HepG2 (cell line): ENCODE results near the gene TRIM10. TPM values are rescaled to one million over a fixed set of nuclear protein-coding genes. Genes with fewer than 3 reads are reported as not detected.

ENCODE experiments used
- CBFB ChIP-seq: sonication (generic); formaldehyde crosslinking; IDR thresholded peaks from 2 replicates; pipeline ENCODE4 v1.4.0; 2020; ENCODE audit warnings: missing genetic modification reagents
- CHD2 ChIP-seq: IDR thresholded peaks from 2 replicates; pipeline ENCODE4 v1.6.1; 2011; ENCODE audit warnings: low read depth, low read length, improper control_type of control experiment
- FIP1L1 ChIP-seq: fragments of 200-400 bp; formaldehyde crosslinking; IDR thresholded peaks from 2 replicates; pipeline ENCODE4 v1.6.1; 2018; ENCODE audit warnings: low read depth, mild to moderate bottlenecking, low read length, moderate library complexity, borderline replicate concordance; ENCODE audit not compliant: insufficient read depth
- FOSL1 ChIP-seq: sonication (generic); formaldehyde crosslinking; IDR thresholded peaks from 2 replicates; pipeline ENCODE4 v1.9.0; 2021; ENCODE audit warnings: missing genetic modification reagents, borderline replicate concordance
- JARID2 ChIP-seq: sonication (generic); formaldehyde crosslinking; IDR thresholded peaks from 2 replicates; pipeline ENCODE4 v1.8.1; 2023; ENCODE audit warnings: missing genetic modification reagents, inconsistent platforms; ENCODE audit not compliant: insufficient replicate concordance
- JUN ChIP-seq: sonication (generic); formaldehyde crosslinking; IDR thresholded peaks from 2 replicates; pipeline ENCODE4 v1.4.0; 2020; ENCODE audit warnings: mild to moderate bottlenecking, missing genetic modification reagents
- KLF16 ChIP-seq, 2 experiments: sonication (generic) in 1 of 2; formaldehyde crosslinking in 1 of 2; IDR thresholded peaks; 2 replicates each; pipeline versions ENCODE4 v1.6.1 to v1.8.0; 2016 to 2023; ENCODE audit warnings: missing genetic modification reagents in 2 of 2, missing compliant biosample characterization in 1 of 2
- SALL2 ChIP-seq: sonication (generic); formaldehyde crosslinking; IDR thresholded peaks from 2 replicates; pipeline ENCODE4 v1.8.1; 2023; ENCODE audit warnings: mild to moderate bottlenecking, missing genetic modification reagents, inconsistent platforms
- SOX13 ChIP-seq, 3 experiments: fragments of 450-650 bp in 1 of 3; sonication (generic) in 1 of 3; formaldehyde crosslinking in 1 of 3; IDR thresholded peaks in 2 of 3; conservative IDR thresholded peaks in 1 of 3; 2 replicates each; pipeline versions ENCODE4 v1.5.0 to v1.6.1; 2016 to 2020; ENCODE audit warnings: antibody characterized with exemption in 1 of 3, mild to moderate bottlenecking in 1 of 3, missing compliant biosample characterization in 1 of 3, missing genetic modification reagents in 1 of 3, moderate library complexity in 1 of 3
- TSC22D2 ChIP-seq: sonication (generic); formaldehyde crosslinking; IDR thresholded peaks from 2 replicates; pipeline ENCODE4 v1.5.1; 2020; ENCODE audit warnings: missing genetic modification reagents, mild to moderate bottlenecking, borderline replicate concordance
- ZBTB7B ChIP-seq: sonication (generic); formaldehyde crosslinking; IDR thresholded peaks from 2 replicates; pipeline ENCODE4 v1.4.0; 2020; ENCODE audit warnings: missing genetic modification reagents
- ZNF143 ChIP-seq: sonication (generic); formaldehyde crosslinking; IDR thresholded peaks from 2 replicates; pipeline ENCODE4 v1.4.0; 2020; ENCODE audit warnings: missing genetic modification reagents
- ZNF205 ChIP-seq: IDR thresholded peaks from 2 replicates; pipeline ENCODE4 v1.6.1; 2018; ENCODE audit warnings: missing biosample characterization, missing genetic modification reagents
- ZNF543 ChIP-seq: sonication (generic); formaldehyde crosslinking; IDR thresholded peaks from 2 replicates; pipeline ENCODE4 v1.4.0; 2020; ENCODE audit warnings: mild to moderate bottlenecking, missing genetic modification reagents
- ZNF766 ChIP-seq: sonication (generic); formaldehyde crosslinking; IDR thresholded peaks from 2 replicates; pipeline ENCODE4 v1.5.0; 2020; ENCODE audit warnings: missing genetic modification reagents, borderline replicate concordance
- polyA plus RNA-seq, 8 experiments: library from polyadenylated mRNA; depleted of rRNA in 3 of 8; stranded (reverse) in 7 of 8; unstranded in 1 of 8; fragments of >200 nt; fragmentation: Illumina TruSeq in 4 of 8; extraction: Trizol in 4 of 8; gene quantifications; 2 replicates each; pipeline versions ENCODE4 v1.2.1 to v1.2.3, GENCODE V29; 2011 to 2016; ENCODE audit warnings: low read depth in 4 of 8, missing spikeins in 1 of 8, mixed read lengths in 1 of 8; ENCODE audit not compliant: insufficient read depth in 1 of 8
- total RNA-seq, 5 experiments: library from RNA; depleted of rRNA; stranded (reverse); fragments of >200 nt; fragmentation: Illumina TruSeq; extraction: Trizol; gene quantifications; 2 replicates each; pipeline ENCODE4 v1.2.3, GENCODE V29; 2016; ENCODE audit warnings: low read depth in 1 of 5
- TF ChIP-seq, protein P1 (sequence below): sonication (generic); formaldehyde crosslinking; IDR thresholded peaks from 2 replicates; pipeline ENCODE4 v1.4.0; 2020; ENCODE audit warnings: mild to moderate bottlenecking, missing genetic modification reagents, borderline replicate concordance
- TF ChIP-seq, protein P2 (sequence below): sonication (generic); formaldehyde crosslinking; IDR thresholded peaks from 2 replicates; pipeline ENCODE4 v1.8.1; 2023; ENCODE audit warnings: mild to moderate bottlenecking, missing genetic modification reagents, borderline replicate concordance
- TF ChIP-seq, protein P3 (sequence below): sonication (generic); formaldehyde crosslinking; IDR thresholded peaks from 2 replicates; pipeline ENCODE4 v1.5.1; 2020; ENCODE audit warnings: missing genetic modification reagents, mild to moderate bottlenecking, borderline replicate concordance
- TF ChIP-seq, protein P4 (sequence below): sonication (generic); formaldehyde crosslinking; IDR thresholded peaks from 2 replicates; pipeline ENCODE4 v1.4.0; 2020; ENCODE audit warnings: missing genetic modification reagents

Gene TRIM10
- total and polyA plus RNA-seq, 2 of the 13 experiments (the other 11 are each of a cell fraction or from before 2014, with no cell fraction given): 4.1 to 6.8 TPM

DNA sequence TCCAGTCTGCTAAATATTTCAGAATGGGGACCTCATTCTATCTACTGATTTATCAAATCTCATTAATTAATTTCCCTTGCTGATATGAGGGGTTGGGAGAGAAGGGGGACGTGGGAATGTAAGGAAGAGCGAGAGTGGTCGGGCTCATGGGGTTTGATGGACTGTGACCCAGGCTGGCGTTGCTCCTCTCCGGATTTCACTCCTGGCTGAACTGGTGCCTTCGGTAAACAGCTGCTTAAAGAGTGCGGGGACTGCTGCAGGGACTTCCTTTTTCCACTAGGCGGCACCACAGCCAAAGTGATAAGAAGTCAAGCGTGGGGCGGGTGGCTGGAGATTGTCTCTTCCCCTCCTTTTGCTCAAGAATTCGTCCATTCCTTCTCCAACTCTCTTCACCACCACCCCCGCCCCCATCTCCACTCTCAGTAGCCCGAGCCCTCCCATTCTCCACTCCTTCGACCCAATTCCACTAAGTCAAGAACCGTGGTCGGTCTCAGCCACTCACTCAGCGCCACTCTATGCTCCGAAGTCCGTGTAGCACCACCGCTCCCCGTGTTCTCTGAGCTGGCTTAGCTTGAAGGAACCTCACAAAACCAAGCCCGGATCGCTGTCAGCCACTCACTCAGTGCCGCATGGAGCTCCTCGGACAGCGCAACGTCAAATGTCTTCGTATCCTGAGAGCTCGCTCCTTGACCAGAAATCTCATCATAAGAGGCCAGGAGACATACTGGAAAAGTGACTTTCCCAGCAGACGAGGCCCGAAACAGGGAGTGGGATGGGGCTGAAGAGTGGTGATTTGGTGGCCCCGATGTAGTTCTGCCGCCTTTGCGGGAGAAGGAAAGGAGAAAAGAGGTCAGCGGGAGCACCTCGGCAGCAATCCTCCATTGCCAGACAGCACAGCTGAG, 57.8 kb downstream of the TRIM10 start (continued):
- TF ChIP-seq, protein P1, sequence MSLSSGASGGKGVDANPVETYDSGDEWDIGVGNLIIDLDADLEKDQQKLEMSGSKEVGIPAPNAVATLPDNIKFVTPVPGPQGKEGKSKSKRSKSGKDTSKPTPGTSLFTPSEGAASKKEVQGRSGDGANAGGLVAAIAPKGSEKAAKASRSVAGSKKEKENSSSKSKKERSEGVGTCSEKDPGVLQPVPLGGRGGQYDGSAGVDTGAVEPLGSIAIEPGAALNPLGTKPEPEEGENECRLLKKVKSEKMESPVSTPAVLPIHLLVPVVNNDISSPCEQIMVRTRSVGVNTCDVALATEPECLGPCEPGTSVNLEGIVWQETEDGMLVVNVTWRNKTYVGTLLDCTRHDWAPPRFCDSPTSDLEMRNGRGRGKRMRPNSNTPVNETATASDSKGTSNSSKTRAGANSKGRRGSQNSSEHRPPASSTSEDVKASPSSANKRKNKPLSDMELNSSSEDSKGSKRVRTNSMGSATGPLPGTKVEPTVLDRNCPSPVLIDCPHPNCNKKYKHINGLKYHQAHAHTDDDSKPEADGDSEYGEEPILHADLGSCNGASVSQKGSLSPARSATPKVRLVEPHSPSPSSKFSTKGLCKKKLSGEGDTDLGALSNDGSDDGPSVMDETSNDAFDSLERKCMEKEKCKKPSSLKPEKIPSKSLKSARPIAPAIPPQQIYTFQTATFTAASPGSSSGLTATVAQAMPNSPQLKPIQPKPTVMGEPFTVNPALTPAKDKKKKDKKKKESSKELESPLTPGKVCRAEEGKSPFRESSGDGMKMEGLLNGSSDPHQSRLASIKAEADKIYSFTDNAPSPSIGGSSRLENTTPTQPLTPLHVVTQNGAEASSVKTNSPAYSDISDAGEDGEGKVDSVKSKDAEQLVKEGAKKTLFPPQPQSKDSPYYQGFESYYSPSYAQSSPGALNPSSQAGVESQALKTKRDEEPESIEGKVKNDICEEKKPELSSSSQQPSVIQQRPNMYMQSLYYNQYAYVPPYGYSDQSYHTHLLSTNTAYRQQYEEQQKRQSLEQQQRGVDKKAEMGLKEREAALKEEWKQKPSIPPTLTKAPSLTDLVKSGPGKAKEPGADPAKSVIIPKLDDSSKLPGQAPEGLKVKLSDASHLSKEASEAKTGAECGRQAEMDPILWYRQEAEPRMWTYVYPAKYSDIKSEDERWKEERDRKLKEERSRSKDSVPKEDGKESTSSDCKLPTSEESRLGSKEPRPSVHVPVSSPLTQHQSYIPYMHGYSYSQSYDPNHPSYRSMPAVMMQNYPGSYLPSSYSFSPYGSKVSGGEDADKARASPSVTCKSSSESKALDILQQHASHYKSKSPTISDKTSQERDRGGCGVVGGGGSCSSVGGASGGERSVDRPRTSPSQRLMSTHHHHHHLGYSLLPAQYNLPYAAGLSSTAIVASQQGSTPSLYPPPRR (CRISPR knock-in tag): no peak
- TF ChIP-seq CBFB (no peak), SOX13 (IDR thresholded peaks at IDR 0.05) (no peak), SOX13 (CRISPR knock-in tag; conservative IDR thresholded peaks at IDR 0.05 in 1 of 2, IDR thresholded peaks at IDR 0.05 in 1 of 2) (no peak), KLF16 (CRISPR knock-in tag; IDR thresholded peaks at IDR 0.05) (peak in 1 of 2 experiments; percentile 66; a peak in 2 of 4 replicates), ZNF766 (0 out of 2 replicates have a peak, but pooled peaks have one; percentile 24), CHD2 (no peak), FOSL1 (no peak), ZNF205 (peak; percentile 84; the same call in 1 of the 2 replicates), FIP1L1 (no peak), ZNF543 (CRISPR knock-in tag) (no peak), JUN (CRISPR knock-in tag) (no peak), SALL2 (CRISPR knock-in tag) (0 out of 2 replicates have a peak, but pooled peaks have one; percentile 20), ZNF143 (no peak), JARID2 (CRISPR knock-in tag) (no peak), ZBTB7B (peak; percentile 48; the same call in 1 of the 2 replicates), TSC22D2 (CRISPR knock-in tag) (peak; percentile 48; the same call in 1 of the 2 replicates)
- TF ChIP-seq, protein P2, sequence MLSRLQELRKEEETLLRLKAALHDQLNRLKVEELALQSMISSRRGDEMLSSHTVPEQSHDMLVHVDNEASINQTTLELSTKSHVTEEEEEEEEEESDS (CRISPR knock-in tag): 0 out of 2 replicates have a peak, but pooled peaks have one; percentile 5
- TF ChIP-seq, protein P3, sequence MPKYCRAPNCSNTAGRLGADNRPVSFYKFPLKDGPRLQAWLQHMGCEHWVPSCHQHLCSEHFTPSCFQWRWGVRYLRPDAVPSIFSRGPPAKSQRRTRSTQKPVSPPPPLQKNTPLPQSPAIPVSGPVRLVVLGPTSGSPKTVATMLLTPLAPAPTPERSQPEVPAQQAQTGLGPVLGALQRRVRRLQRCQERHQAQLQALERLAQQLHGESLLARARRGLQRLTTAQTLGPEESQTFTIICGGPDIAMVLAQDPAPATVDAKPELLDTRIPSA (CRISPR knock-in tag): no peak
- TF ChIP-seq, protein P4, sequence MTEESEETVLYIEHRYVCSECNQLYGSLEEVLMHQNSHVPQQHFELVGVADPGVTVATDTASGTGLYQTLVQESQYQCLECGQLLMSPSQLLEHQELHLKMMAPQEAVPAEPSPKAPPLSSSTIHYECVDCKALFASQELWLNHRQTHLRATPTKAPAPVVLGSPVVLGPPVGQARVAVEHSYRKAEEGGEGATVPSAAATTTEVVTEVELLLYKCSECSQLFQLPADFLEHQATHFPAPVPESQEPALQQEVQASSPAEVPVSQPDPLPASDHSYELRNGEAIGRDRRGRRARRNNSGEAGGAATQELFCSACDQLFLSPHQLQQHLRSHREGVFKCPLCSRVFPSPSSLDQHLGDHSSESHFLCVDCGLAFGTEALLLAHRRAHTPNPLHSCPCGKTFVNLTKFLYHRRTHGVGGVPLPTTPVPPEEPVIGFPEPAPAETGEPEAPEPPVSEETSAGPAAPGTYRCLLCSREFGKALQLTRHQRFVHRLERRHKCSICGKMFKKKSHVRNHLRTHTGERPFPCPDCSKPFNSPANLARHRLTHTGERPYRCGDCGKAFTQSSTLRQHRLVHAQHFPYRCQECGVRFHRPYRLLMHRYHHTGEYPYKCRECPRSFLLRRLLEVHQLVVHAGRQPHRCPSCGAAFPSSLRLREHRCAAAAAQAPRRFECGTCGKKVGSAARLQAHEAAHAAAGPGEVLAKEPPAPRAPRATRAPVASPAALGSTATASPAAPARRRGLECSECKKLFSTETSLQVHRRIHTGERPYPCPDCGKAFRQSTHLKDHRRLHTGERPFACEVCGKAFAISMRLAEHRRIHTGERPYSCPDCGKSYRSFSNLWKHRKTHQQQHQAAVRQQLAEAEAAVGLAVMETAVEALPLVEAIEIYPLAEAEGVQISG: peak; percentile 87
